Activated CD8-positive, alpha-beta memory T cell treated with anti-CD3 and anti-CD28 coated beads for 36 hours (primary cell): ENCODE results near the gene GPR37L1. TPM values are rescaled to one million over a fixed set of nuclear protein-coding genes. Genes with fewer than 3 reads are reported as not detected.

ENCODE experiments used
- CTCF ChIA-PET: fragments of 350-600 bp; sonication (Branson Sonifier 250); formaldehyde crosslinking; loops from one replicate; lab custom pipeline; 2021; ENCODE audit warnings: antibody characterized with exemption; lab: Charles Lee
- POLR2A ChIA-PET: fragments of 350-600 bp; sonication (Branson Sonifier 250); formaldehyde crosslinking; loops from one replicate; lab custom pipeline; 2021; ENCODE audit warnings: antibody characterized with exemption; lab: Charles Lee
- total RNA-seq, 2 experiments: library from RNA; stranded (reverse); gene quantifications; one replicate each; pipeline ENCODE4 v1.2.3, GENCODE V29; 2021

GPR37L1 gene
- total RNA-seq, 2 experiments from 2014 or later, result not detected

GRCh38 chr1:202146993-202147392 is 24.3 kb downstream of the GPR37L1 start:
- CTCF ChIA-PET, result interaction anchor here (1.6 to 3.9 kb wide), 2 partner anchors 8 to 13 kb away, joined by 6 to 20 read pairs; partner anchors contain the start of gene PTPN7
- POLR2A ChIA-PET, result interaction anchor here (0.6 to 1.8 kb wide), 3 partner anchors 13 to 1169 kb away, joined by 3 to 9 read pairs (median 7); partner anchors contain the start of gene PTPN7

- ChIA-PET POLR2A (interaction anchor here (0.5 to 1.8 kb wide), 2 partner anchors 12 to 58 kb away, joined by 4 to 7 read pairs; partner anchors contain the start of gene PTPN7), CTCF (interaction anchor here (0.7 to 3.9 kb wide), 3 partner anchors 11 to 146 kb away, joined by 3 to 20 read pairs (median 3); partner anchors contain the start of gene PTPN7)
Measured at GRCh38 chr1:202148391-202148790, 25.7 kb downstream of the GPR37L1 start.

- ChIA-PET POLR2A (interaction anchor here (0.7 to 1.2 kb wide), 3 partner anchors 10 to 43 kb away, joined by 8 to 11 read pairs (median 11); partner anchors contain the start of gene PTPN7), CTCF (interaction anchor here (0.7 kb wide), 1 partner anchor 953 kb away, joined by 5 read pairs; no protein-coding TSS in a partner anchor)
Measured at GRCh38 chr1:202149566-202149965, 26.8 kb downstream of the GPR37L1 start.

- CTCF ChIA-PET, result interaction anchor here (0.7 to 0.8 kb wide), 2 partner anchors 9 to 954 kb away, joined by 3 to 5 read pairs; no protein-coding TSS in a partner anchor
- POLR2A ChIA-PET, result interaction anchor here (0.7 to 1.2 kb wide), 3 partner anchors 10 to 42 kb away, joined by 8 to 11 read pairs (median 11); partner anchors contain the start of gene PTPN7
Measured at GRCh38 chr1:202150187-202150586, 27.5 kb downstream of the GPR37L1 start.

GRCh38 chr1:202150602-202151001 is 27.9 kb downstream of the GPR37L1 start:
- POLR2A ChIA-PET, result interaction anchor here (1.2 kb wide), 1 partner anchor 9 kb away, joined by 8 read pairs; the partner anchor contains the start of gene PTPN7
- CTCF ChIA-PET, result interaction anchor here (0.8 kb wide), 1 partner anchor 9 kb away, joined by 3 read pairs; no protein-coding TSS in a partner anchor

GRCh38 chr1:202151045-202151444 is 28.3 kb downstream of the GPR37L1 start:
- ChIA-PET CTCF (no interaction called here), POLR2A (no interaction called here)

GRCh38 chr1:202152399-202152798 is 29.7 kb downstream of the GPR37L1 start:
- CTCF ChIA-PET, result no interaction called here
- POLR2A ChIA-PET, result no interaction called here

- ChIA-PET CTCF (no interaction called here), POLR2A (interaction anchor here (0.6 kb wide), 1 partner anchor 826 kb away, joined by 3 read pairs; no protein-coding TSS in a partner anchor)
Measured at GRCh38 chr1:202153284-202153683, 30.6 kb downstream of the GPR37L1 start.

GRCh38 chr1:202154148-202154765 is 31.5 kb downstream of the GPR37L1 start:
- ChIA-PET POLR2A (interaction anchor here (0.6 to 1.3 kb wide), 2 partner anchors 9 to 825 kb away, joined by 3 to 6 read pairs; no protein-coding TSS in a partner anchor), CTCF (interaction anchor here (1.0 to 1.4 kb wide), 4 partner anchors 8 to 34 kb away, joined by 3 to 6 read pairs (median 4); no protein-coding TSS in a partner anchor)

- ChIA-PET POLR2A (interaction anchor here (1.3 kb wide), 1 partner anchor 9 kb away, joined by 6 read pairs; no protein-coding TSS in a partner anchor), CTCF (interaction anchor here (1.0 to 1.4 kb wide), 4 partner anchors 9 to 34 kb away, joined by 3 to 6 read pairs (median 4); no protein-coding TSS in a partner anchor)
Measured at GRCh38 chr1:202154766-202155477, 32.2 kb downstream of the GPR37L1 start.

- ChIA-PET CTCF (interaction anchor here (1.0 to 1.4 kb wide), 3 partner anchors 9 to 24 kb away, joined by 3 to 6 read pairs (median 4); no protein-coding TSS in a partner anchor), POLR2A (interaction anchor here (1.1 to 1.3 kb wide), 2 partner anchors 10 kb away, joined by 5 to 6 read pairs; no protein-coding TSS in a partner anchor)
Measured at GRCh38 chr1:202155478-202156021, 32.8 kb downstream of the GPR37L1 start.

GRCh38 chr1:202156590-202156989 is 33.9 kb downstream of the GPR37L1 start:
- CTCF ChIA-PET, result no interaction called here
- POLR2A ChIA-PET, result interaction anchor here (0.7 to 1.1 kb wide), 2 partner anchors 11 to 209 kb away, joined by 4 to 5 read pairs; no protein-coding TSS in a partner anchor

- ChIA-PET CTCF (interaction anchor here (0.8 kb wide), 1 partner anchor 13 kb away, joined by 3 read pairs; no protein-coding TSS in a partner anchor), POLR2A (no interaction called here)
Measured at GRCh38 chr1:202157945-202158344, 35.2 kb downstream of the GPR37L1 start.

- ChIA-PET CTCF (interaction anchor here (0.7 to 3.7 kb wide), 4 partner anchors 9 to 669 kb away, joined by 3 to 20 read pairs (median 10); partner anchors contain the start of gene LGR6), POLR2A (interaction anchor here (1.8 to 2.5 kb wide), 2 partner anchors 9 to 12 kb away, joined by 7 to 8 read pairs; no protein-coding TSS in a partner anchor)
Measured at GRCh38 chr1:202158810-202159533, 36.3 kb downstream of the GPR37L1 start.

GRCh38 chr1:202159534-202160371 is 37.0 kb downstream of the GPR37L1 start:
- CTCF ChIA-PET, result interaction anchor here (0.6 to 3.7 kb wide), 4 partner anchors 9 to 264 kb away, joined by 3 to 20 read pairs (median 10); partner anchors contain the start of gene LGR6
- POLR2A ChIA-PET, result interaction anchor here (0.6 to 2.5 kb wide), 6 partner anchors 10 to 647 kb away, joined by 3 to 11 read pairs (median 6); partner anchors contain the start of gene UBE2T

GRCh38 chr1:202160377-202160940 is 37.7 kb downstream of the GPR37L1 start, which contains the start of gene PTPN7:
TSS of gene PTPN7 (minus strand) at chr1:202160602. CDS start at chr1:202159402, 1,200 bp downstream.
- ChIA-PET POLR2A (interaction anchor here (0.6 to 2.5 kb wide), 7 partner anchors 10 to 646 kb away, joined by 3 to 11 read pairs (median 6); partner anchors contain the start of genes ARL8A and UBE2T), CTCF (interaction anchor here (0.6 to 3.7 kb wide), 3 partner anchors 14 to 265 kb away, joined by 3 to 20 read pairs (median 16); partner anchors contain the start of gene LGR6)
